Stomach (tissue), 4 donors: ENCODE measurements around the gene TMIE.

Source experiments
- CTCF ChIP-seq, 7 experiments: fragments of 450-650 bp in 4 of 7; fragments of 200-600 bp in 3 of 7; sonication (generic) in 3 of 7; IDR thresholded peaks; one replicate each; pipeline ENCODE4 v1.5.1; 2016 to 2019; ENCODE audit warnings: antibody characterized with exemption in 7 of 7, control low read depth in 2 of 7, mild to moderate bottlenecking in 1 of 7
- POLR2A ChIP-seq, 4 donors: fragments of 450-650 bp; IDR thresholded peaks; one replicate each; pipeline ENCODE4 v1.6.1; 2016; ENCODE audit warnings: antibody characterized with exemption in 4 of 4, control low read depth in 2 of 4, mild to moderate bottlenecking in 1 of 4, moderate library complexity in 1 of 4

GRCh38 chr3:46663591-46664135 is 37.5 kb upstream of the TMIE start:
- no peak for TF ChIP-seq CTCF (IDR thresholded peaks at IDR 0.05)
- no peak for TF ChIP-seq POLR2A (IDR thresholded peaks at IDR 0.05)
